Prostate gland (tissue), 2 donors: Measurements from ENCODE around the gene LDB3. TPM values are rescaled to one million over a fixed set of nuclear protein-coding genes. Genes with fewer than 3 reads are reported as not detected.

Source experiments
- DNase-seq: peaks from one replicate; pipeline ENCODE4 v3.0.0-alpha.2; 2019; ENCODE audit warnings: low spot score
- H3K27ac ChIP-seq, 2 donors: fragments of 200-600 bp; sonication (generic); 2 replicates each; pipeline ENCODE4 v1.5.1; 2017 to 2019
- H3K27me3 ChIP-seq: fragments of 200-600 bp; sonication (generic); replicated peaks from 2 replicates; pipeline ENCODE4 v1.5.1; 2019; ENCODE audit not compliant: insufficient read depth
- H3K36me3 ChIP-seq, 2 donors: fragments of 200-600 bp; sonication (generic); 1 replicate in 1 of 2; 2 replicates in 1 of 2; pipeline versions ENCODE4 v1.5.1 to v1.8.1; 2017 to 2019
- H3K4me1 ChIP-seq: fragments of 200-600 bp; sonication (generic); replicated peaks from 2 replicates; pipeline ENCODE4 v1.5.1; 2019
- H3K4me3 ChIP-seq, 2 donors: fragments of 200-600 bp; sonication (generic); 2 replicates each; pipeline ENCODE4 v1.5.1; 2017 to 2019
- H3K9me3 ChIP-seq: fragments of 200-600 bp; sonication (generic); 2 replicates; pipeline ENCODE4 v1.5.1; 2017
- POLR2A ChIP-seq: fragments of 450-650 bp; IDR thresholded peaks from one replicate; pipeline ENCODE4 v1.6.1; 2016; ENCODE audit warnings: antibody characterized with exemption, mild to moderate bottlenecking
- POLR2AphosphoS5 ChIP-seq: sonication (generic); formaldehyde crosslinking; IDR thresholded peaks from one replicate; pipeline ENCODE4 v1.6.1; 2017; ENCODE audit warnings: antibody characterized with exemption
- WGBS: methylation state at CpG from one replicate; pipeline ENCODE4 v1.1.5; 2018; 5-methylcytosine and 5-hydroxymethylcytosine counted together
- intact Hi-C: fragments of 100-400 bp; cut with DNase I; formaldehyde crosslinking; loops from one replicate; pipeline ENCODE4 v1.14.2; 2022
- total RNA-seq, 2 donors: library from RNA; depleted of rRNA; stranded (reverse); fragments of >200 nt; gene quantifications; one replicate each; pipeline ENCODE4 v1.1.0, GENCODE V29; 2016
- TF ChIP-seq, protein P1 (sequence below), 4 experiments: fragments of 200-600 bp in 2 of 4; fragments of 450-650 bp in 2 of 4; sonication (generic) in 2 of 4; IDR thresholded peaks; 1 replicate in 3 of 4; 2 replicates in 1 of 4; pipeline ENCODE4 v1.5.1; 2016 to 2019; ENCODE audit warnings: antibody characterized with exemption in 4 of 4, mild to moderate bottlenecking in 2 of 4, moderate library complexity in 2 of 4

LDB3 gene
- total RNA-seq, 2 donors from 2014 or later: 10.8 to 13.0 TPM

DNA sequence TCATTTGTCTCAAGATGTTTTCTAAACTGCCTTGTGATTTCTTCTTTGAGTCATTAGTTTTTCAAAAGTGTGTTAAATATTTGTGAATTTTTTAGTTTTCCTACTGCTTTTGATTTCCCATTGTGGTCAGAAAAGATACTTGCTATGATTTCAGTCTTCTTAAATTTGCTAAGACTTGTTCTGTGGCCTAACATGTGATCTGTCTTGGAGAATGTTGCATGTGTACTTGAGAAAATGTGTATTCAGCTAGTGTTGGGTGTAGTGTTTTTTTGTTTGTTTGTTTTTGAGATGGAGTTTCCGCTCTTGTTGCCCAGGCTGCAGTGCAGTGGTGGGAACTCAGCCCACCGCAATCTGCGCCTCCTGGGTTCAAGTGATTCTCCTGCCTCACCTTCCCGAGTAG lies 116.7 kb downstream of the LDB3 start:
- DNase-seq: no peak
- Histone ChIP-seq H3K27ac (no peak overlapping the region), H3K27me3 (no peaks in the 10 kb centered on the region), H3K9me3 (no peaks in the 10 kb centered on the region), H3K36me3 (no peaks in the 10 kb centered on the region), H3K4me3 (no peak overlapping the region), H3K4me1 (peaks cover 11% of the 10 kb centered on the region)
- intact Hi-C loops: no loop called here
- 93% methylated on average over 4 of the region's 4 CpGs for WGBS
- TF ChIP-seq POLR2A: no peak
- TF ChIP-seq, protein P1, sequence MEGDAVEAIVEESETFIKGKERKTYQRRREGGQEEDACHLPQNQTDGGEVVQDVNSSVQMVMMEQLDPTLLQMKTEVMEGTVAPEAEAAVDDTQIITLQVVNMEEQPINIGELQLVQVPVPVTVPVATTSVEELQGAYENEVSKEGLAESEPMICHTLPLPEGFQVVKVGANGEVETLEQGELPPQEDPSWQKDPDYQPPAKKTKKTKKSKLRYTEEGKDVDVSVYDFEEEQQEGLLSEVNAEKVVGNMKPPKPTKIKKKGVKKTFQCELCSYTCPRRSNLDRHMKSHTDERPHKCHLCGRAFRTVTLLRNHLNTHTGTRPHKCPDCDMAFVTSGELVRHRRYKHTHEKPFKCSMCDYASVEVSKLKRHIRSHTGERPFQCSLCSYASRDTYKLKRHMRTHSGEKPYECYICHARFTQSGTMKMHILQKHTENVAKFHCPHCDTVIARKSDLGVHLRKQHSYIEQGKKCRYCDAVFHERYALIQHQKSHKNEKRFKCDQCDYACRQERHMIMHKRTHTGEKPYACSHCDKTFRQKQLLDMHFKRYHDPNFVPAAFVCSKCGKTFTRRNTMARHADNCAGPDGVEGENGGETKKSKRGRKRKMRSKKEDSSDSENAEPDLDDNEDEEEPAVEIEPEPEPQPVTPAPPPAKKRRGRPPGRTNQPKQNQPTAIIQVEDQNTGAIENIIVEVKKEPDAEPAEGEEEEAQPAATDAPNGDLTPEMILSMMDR (IDR thresholded peaks at IDR 0.05): no peak
- TF ChIP-seq POLR2AphosphoS5: no peak

Other genes with a start within 250 kb of the LDB3 start
- gene WAPL, start 146.7 kb upstream of the LDB3 start, total RNA-seq: 10 to 100 TPM; 29.6 to 46.8 TPM
- not detected for gene OPN4, start 14.0 kb upstream of the LDB3 start, total RNA-seq
- 10 to 100 TPM; 53.9 to 58.1 TPM for gene BMPR1A, start 88.1 kb downstream of the LDB3 start, total RNA-seq